Measurements from ENCODE around the gene C19orf85.

Gene C19orf85

GRCh38 chr19:55489711-55490477 is 25.3 kb upstream of the C19orf85 start:
- no peak for DNase-seq (ENCODE audit: low read depth)

- no peak for DNase-seq (ENCODE audit: low read depth)
Measured at GRCh38 chr19:55488986-55489710, 24.6 kb upstream of the C19orf85 start.

DNA sequence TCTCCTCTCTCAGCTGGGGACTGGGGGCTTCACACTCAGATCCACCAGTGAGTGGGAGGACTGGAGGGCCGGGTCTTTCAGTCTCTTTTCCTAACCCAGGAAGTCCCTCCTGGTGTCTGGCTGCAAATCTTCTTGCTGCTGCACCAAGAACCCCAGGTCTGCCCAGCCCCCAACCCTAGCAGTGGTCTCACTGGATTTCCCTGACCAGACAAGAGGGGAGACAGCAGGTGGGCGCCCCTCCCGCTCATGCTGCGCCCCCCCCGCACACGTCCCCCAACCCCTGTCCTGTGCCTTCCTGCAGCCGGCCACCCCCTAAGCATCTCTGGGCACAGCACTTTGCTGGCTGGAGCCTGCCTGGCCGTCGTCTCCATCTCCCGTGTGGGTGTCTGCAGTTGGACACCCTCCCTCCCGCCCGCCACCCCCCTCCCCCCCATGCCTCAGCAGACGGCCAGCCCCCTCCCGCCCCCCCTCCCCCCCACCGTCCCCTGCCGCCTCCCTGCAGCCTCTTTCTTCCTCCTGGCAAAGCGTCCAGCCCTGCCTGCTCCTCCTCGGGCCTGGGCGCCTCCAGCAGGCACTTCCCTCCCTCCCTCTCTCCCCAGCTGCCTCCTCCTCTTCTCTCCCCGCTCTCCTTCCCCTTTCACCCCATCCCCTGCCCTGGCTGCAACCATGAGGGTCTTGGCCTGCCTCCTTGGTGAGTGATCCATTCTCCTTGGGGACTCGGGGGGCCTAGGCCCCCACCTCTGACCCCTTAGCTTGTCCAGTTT is 23.6 kb upstream of the C19orf85 start, which contains the start of gene SSC5D:
TSS of gene SSC5D (plus strand) at position 513 of the 764 bp plus-strand sequence. CDS start at position 667, 154 bp downstream.
- no peak for DNase-seq (ENCODE audit: low read depth)

- DNase-seq (ENCODE audit: low read depth) = no peak
Measured at GRCh38 chr19:55486971-55487923, 22.7 kb upstream of the C19orf85 start.

DNA sequence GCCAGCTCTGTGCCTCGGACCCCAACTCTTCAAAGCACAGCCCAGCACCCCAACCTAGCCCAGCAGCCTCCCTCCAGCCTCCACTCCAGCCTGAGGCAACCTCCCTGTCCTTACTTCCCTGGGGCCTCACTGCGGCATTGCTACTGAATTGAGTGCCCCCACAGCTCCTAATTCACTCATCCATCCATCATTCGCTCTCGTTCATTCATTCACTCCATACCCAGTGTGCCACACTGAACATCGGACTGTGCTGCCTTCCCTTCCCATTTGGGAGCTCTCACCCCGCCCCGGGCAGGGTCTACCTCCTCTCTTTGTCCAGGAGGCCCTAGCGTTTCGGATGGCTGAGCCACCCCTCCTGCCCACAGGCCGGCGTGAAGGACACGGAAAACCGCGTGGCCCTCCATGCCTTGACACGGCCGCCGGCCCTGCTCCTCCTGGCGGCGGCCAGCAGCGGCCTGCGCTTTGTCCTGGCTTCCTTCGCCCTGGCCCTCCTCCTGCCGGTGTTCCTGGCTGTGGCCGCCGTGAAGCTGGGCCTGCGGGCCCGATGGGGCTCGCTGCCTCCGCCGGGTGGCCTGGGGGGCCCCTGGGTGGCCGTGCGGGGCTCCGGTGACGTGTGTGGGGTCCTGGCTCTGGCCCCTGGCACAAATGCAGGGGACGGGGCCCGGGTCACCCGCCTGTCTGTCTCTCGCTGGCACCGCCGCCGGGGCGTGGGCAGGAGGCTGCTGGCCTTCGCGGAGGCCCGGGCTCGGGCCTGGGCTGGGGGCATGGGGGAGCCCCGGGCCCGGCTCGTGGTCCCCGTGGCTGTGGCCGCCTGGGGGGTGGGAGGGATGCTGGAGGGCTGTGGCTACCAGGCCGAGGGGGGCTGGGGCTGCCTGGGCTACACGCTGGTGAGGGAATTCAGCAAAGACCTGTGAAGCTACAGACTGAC is 21.8 kb upstream of the C19orf85 start:
- DNase-seq (ENCODE audit: low read depth) = no peak

DNA sequence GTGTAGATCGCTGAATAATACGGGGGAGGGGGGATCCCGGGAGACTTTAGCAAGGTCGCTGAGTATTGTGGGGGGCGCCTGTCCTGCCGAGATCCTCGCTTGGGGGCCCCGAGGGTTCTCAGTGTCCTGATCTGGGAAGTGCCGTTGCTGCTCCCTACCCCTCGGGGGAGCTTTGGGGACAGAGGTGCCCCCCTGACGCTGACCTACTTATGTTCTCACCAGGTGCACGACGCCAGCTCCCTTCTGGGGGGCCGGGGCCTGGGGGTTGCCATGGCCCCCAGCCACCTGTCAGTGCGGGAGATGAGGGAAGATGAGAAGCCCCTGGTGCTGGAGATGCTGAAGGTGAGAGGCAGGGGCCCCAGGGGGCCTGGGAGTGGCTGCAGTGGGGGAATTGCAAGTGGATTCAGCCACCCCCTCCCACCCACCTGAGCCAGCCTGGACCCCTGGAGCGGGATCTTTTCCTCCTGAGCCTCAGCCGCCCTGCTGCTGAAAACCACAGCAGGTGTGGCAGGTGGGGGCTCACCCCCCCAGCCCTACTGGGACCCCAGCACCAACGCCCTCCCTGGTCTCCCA is 21.0 kb upstream of the C19orf85 start:
- DNase-seq (ENCODE audit: low read depth) = no peak

GRCh38 chr19:55484593-55485438 is 20.3 kb upstream of the C19orf85 start, which contains the start of gene NAT14:
NAT14 (plus strand) TSS chr19:55485188; CDS start chr19:55485709, 521 bp downstream.
- peak; percentile 39 for DNase-seq (ENCODE audit: low read depth)

- DNase-seq (ENCODE audit: low read depth) = no peak
Measured at GRCh38 chr19:55483706-55484592, 19.4 kb upstream of the C19orf85 start.

DNA sequence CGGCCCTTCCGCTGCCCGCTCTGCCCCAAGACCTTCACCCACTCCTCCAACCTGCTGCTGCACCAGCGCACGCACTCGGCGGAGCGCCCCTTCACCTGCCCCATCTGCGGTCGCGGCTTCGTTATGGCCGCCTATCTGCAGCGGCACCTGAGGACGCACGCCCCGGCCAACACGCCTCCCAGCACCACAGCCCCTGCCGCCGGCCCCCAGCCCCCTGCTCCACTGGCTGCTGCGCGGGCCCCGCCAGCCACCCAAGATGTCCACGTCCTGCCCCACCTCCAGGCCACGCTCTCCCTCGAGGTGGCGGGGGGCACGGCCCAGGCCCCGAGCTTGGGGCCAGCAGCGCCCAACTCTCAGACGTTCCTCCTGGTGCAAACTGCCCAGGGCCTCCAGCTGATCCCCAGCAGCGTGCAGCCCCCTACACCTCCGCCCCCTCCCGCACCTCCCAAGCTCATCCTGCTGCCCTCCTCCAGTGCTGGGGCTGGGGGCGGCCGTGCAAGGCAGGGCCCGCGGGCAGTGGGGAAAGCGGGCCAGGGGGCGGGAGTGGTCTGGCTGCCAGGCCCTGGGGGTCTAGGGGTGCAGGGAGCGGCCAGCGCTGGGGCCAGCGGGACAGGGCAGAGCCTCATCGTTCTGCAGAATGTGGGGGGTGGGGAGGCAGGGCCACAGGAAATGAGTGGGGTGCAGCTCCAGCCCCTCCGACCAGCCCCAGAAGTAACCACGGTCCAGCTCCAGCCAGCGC is 18.6 kb upstream of the C19orf85 start:
- no peak for DNase-seq (ENCODE audit: low read depth)

- no peak for DNase-seq (ENCODE audit: low read depth)
Measured at GRCh38 chr19:55482156-55482961, 17.8 kb upstream of the C19orf85 start.

DNA sequence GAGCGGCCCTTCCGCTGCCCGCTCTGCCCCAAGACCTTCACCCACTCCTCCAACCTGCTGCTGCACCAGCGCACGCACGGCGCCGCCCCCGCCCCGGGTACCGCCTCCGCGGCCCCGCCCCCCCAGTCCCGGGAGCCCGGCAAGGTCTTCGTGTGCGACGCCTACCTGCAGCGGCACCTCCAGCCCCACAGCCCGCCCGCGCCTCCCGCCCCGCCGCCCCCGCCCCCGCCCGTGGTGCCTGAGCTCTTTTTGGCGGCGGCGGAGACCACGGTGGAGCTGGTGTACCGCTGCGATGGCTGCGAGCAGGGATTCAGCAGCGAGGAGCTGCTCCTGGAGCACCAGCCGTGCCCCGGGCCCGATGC is 17.2 kb upstream of the C19orf85 start:
- no peak for DNase-seq (ENCODE audit: low read depth)

GRCh38 chr19:55481148-55481793 is 16.7 kb upstream of the C19orf85 start:
- DNase-seq (ENCODE audit: low read depth) = no peak

- no peak for DNase-seq (ENCODE audit: low read depth)
Measured at GRCh38 chr19:55479451-55480230, 15.1 kb upstream of the C19orf85 start.

DNA sequence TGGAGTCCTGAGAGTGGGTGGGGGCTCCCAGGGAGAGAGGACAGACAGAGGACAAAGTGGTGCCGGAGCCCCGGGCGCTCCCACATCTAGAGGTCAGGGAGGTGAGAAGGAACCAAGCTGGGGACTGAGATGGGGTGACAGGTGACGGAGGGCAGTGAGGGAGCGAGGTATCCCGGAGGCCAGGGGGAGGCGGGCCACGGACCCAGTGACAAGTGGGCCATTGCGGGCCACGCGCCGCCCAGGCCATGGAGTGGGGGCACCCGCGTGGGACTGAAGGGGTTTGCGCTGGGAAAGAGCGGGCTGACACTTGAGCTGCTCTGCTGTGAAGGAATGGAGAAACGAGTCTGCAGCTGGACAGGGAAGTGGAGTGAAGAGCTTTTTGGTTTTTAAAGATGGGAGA is 14.5 kb upstream of the C19orf85 start:
- no peak for DNase-seq (ENCODE audit: low read depth)

GRCh38 chr19:55478364-55478763 is 13.8 kb upstream of the C19orf85 start:
- no peak for DNase-seq (ENCODE audit: low read depth)
